ENCODE measurements around the gene WWC1.
"Not testable (repeated sequence)": the region's sequence is repeated elsewhere in the genome, so short reads cannot be mapped to it uniquely, and the experiment has no call there.

WWC1 gene

DNA sequence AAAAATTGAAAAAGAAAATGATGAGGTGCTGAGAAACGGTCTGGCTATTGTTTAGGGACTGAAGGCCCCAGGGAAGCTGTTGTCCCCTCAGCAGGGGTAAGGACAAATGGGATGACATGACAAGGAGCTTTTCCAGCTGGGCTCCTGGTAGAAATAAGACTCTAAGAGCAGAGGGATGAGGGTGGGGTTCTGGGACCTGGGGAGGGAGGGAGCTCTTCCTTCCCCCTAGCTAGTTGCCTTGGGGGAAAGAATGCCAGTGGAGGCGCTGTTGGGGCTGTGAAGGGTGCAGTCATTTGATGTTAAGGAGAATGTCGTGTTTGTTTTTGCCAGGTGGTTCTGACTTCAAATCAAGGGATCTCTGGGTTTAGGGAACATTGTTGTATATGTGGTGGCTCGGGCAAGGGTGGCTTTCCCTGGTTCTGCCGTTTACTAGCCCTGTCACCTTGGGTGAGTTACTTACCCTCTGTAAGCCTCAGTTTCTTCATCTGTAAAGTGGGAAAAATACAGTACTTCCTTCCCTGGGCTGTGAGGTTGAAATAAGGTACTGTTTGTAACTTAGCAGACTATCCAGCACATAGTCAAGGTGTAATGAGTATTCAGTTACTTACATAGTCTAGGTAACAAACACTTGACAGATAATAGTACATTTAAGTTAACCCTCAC lies 47.8 kb downstream of the WWC1 start:
- no peak for DNase-seq

DNA sequence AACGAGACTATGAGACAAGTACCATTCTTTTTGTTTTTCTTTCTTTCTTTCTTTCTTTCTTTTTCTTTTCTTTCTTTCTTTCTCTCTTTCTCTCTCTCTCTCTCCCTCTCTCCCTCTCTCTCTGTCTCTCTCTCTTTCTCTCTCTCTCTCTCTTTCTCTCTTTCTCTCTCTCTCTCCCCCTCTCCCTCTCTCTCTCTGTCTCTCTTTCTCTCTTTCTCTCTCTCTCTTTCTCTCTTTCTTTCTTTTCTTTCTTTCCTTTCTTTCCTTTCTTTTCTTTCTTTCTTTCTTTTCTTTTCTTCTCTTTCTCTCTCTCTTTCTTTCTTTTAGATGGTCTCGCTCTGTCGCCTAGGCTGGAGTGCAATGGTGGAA lies 48.3 kb downstream of the WWC1 start:
- not testable (repeated sequence) for DNase-seq

DNA sequence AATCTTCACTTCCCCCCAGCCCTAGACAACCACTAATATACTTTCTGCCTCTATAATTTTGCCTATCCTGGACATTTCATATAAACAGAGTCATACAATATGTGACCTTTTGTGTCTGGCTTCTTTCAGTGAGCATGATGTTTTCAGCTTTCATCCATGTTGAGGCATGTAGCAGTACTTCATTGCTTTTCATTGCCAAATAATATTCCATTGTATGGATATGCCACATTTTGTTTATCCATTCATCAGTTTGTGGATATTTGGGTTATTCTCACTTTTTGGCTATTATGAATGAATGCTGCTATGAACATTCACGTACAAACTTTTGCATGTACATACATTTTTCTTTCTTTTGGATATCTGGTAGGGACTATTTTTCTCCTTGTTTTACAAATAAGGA lies 49.0 kb downstream of the WWC1 start:
- DNase-seq, result no peak

DNA sequence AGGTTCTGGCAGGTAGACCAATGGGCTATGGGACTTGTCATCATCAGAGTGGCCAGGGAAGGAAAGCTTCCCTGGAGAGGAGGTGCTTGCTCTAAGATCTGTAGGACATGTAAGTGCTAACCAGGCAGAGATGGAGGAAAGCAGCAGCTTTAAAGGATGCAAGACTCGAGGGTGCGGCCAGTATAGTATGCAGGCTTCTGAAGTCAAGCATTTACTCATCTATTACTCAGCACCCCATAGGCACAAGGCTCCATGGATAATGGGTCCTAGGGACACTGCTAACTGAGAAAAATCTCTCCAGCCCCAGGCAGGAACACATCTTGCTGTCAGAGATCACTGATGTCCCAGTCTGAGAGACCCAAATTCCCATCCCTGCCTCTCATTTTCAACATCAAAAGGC lies 49.7 kb downstream of the WWC1 start:
- no peak for DNase-seq

DNA sequence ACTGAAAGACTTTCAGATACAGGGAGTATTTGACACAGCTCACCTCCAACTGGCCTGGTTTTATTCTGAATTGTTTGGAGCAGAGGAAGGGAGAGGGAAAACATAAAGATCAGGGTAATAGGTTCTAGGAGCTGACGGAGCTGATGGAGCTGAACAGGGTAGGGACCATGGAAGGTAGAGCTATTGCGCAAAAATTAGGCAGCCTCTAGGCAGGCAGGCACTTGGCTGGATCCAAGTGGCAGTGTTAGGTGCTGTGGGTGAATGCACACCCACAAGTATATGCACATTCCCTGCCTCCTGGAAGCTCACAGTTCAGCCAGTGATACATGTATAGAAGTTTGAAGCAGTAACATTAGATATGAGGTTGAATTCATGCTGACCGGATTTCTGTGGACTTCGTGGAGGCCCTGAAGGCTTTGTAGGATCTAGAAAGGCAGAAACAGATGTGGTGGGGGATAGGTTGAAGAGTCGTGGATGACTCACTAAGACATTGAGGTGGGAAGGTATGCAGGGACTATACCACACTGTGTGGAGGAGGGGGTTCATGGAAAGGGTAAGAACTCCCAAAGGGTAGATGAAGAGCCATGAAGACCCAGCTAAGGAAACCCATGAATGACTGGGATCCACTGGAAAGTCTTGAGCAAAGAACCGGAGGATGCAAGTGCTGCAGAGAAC lies 50.8 kb downstream of the WWC1 start:
- no peak for DNase-seq

DNA sequence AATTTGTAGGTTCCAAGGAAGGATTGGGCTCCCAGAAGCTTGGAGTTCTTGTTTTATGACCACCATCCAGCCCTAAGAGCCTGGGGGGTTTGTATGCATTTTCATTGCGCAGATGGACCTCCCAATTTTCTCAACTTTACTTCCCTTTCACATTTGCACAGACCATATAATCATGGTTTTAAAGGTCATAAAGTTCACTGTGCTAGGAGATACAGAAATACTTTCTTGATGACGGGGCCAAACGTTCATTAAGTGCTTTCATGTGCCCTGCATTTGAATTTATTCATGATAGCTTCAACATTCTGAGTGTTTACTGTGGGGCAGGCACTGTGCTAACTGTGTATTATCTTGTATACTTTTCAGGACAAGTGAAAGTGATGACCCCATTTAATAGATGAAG lies 51.5 kb downstream of the WWC1 start:
- DNase-seq, result no peak

DNA sequence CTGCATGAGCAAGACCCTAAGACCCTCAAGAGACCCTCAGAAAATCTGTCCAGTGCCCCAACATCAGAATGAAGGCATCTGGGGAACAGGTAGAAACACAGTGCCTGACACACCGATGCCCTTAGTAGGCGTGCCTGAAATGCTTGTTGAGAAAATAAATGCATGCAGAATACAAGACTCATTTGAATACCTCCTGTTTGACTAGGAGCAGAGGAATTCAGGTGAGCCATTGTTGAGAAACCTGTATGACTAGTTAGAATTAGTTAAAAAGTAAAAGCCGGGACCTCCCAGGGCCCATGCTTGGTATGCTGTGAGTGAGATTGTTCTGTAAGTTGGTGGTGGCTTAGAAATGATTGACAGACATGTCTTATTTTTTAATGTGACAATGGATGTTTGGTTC lies 55.0 kb downstream of the WWC1 start:
- no peak for DNase-seq

DNA sequence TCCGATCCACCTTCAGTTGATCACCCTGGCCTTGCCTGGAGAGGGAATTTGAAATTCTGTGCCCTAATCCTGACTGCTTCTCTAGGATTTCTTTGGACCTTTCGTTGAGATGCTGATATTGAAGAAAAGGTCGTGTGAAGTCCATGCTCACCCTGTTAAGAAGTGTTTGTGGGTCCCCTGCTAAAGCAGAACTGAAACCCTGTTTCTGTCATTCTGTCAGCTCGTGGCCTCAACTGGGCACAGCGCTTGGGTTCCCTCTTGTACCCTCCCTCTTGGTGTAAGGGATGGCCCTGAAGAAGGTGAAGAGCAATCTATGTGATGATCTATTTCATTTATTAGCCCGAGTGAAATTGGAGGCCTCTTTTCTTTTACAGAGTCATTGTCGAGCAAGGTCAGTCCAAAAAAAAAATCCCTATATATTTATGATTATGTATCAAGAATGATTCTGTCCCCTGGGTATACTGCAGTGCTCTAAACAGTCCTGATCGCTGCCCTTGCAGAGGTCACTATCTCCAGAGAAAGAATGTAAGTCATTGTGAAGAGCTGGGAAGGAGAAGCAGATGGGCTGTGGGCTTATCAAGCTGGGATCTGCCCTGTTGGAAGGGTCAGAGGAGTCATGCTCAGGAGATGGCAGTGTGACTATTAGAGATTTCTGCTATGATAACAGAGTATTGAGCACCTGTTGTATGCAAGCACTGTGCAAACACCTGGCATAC lies 56.1 kb downstream of the WWC1 start:
- no peak for DNase-seq

DNA sequence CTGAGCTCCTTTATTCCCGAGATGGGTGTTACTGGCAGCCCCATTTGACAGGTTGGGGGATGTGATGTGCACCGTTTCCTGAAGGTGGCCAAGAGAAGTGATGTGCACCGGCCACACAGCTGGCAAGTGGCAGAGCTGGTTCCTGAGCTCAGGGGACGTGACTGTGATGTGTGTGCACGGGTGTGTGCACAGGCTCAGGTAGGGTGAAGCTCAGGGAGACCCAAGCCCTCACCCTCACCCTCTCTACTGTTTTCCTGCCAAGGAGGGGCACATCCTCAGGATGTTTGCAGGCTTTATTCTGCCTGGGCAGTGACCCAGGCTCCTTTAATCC lies 56.6 kb downstream of the WWC1 start:
- DNase-seq, result no peak

DNA sequence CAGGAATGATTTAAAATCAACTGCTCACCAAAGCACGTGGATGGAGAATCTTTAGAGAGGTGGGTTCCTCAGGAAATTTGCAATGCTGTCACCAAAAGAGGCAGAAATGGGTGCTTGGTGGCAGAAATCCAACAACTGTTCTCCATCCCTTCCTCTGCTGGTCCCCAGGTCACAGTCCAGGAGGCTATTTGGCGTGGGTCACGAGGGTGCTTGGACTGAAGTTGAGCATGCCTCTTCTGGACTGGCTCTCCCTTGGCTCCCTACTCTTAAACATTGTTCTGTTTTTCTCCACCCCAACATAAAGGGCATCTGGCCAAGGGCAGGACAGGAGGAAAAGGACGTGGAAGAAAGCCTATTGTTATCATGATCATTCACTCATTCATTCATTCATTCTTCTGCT lies 58.9 kb downstream of the WWC1 start:
- DNase-seq, result no peak

DNA sequence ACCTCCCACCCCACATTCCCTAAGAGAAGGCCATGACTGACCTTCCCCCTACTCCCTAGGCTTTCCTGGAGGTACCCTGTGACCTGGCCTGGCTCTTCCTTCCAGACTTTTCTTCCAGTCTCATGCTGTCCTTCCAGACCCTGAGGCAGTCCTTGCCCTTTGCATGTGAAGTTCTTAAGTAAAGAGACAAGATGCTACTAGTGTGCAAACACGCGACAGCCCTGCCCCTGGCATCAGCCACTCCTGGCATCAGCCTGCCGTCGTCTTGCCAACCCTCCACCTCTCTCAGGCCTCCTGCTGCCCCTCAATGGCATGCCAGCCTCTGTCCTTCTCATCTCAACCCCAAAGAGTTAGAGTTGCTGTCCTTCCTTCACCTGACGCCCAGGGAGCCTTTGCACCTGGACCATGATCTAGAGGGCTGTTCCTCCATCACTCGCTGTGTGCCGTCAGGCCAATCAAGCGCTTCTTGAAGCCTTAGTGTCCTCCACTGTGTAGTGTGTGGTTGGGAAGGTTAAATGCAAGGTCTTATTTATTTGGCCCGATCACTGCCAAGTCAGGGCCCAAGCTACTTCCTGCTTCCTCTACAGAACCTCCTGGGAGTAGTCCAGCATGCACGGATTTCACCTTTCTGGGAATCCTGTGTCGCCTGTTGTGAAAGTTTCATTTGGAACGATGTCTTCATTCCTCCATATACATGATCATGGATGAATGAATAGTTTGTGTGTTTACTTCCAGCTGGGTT lies 61.9 kb downstream of the WWC1 start:
- no peak for DNase-seq

DNA sequence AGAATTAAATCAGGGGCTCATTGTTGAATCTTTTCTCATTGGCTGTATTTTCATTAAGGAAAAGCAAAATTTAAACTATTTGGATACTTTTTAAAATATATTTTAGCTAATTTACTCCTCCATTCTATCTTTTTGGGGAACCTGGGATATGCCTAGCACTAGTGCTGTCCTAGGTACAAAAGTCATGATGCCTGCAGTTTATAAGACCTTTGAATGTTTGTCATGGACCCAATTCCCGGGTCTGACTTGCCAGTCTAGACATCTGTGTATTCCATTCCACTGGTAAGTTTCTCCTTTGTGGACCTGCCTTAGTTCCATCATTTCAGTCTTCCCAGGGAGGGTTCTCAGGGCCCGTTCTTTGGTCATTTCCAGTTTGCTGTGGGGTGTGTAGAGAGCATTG lies 63.0 kb downstream of the WWC1 start:
- no peak for DNase-seq

DNA sequence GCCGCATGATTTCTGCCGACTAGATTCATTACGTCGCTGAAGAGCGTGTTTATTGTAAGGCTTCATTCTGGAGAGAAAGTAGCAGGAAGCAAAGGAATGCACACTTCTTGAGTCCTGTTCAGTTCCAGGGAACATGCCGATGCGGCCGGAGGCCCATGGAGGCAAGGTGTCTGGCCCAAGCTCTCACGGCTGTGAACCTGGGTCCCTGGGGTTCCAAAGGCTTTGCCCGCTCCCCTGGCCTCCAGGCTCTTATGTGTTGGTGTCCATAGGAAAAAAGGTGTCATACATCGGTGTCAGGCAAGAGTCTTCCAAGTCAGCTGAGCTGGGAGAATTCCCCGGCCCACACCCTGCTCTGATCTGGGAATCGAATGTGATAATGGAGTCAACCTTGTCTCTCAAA lies 64.7 kb downstream of the WWC1 start:
- no peak for DNase-seq

DNA sequence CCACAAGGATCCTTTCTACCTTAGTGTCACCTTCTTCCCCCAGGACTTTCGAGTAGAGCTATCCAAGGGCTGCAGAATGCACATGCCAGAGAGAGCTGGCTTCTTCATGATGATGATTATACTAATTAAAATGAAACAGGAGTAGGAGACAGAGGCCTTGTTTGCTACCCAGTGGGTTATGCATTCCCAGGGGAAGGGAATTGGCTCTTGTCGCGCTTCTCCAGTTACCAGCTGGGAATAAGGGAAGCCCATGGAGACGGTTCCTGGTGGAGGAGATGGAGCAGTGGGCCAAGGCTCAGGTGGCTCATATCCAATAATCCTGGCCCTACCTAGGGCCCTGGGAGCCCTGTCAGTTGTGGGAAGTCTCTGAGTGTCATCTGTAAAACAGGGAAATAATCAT lies 65.1 kb downstream of the WWC1 start:
- no peak for DNase-seq

DNA sequence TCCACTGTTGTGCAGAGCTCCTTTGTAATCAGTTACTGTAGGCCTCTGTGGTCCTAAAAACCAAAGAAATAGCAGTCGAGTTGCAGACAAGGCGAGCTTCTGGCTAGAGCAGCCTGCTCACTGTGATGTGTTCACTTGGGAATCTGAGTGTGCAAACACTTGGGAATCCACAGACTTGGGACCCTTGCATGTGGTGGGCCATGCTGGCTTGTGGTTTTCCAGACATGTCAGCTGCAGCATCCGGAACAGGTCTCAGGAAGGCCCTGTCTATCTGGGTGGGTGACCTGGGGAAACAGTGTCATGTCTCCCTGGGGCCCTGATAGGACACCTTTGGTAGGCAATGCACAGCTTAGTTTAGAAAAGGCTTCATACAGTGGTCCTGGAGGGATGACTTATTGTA lies 66.4 kb downstream of the WWC1 start:
- no peak for DNase-seq

DNA sequence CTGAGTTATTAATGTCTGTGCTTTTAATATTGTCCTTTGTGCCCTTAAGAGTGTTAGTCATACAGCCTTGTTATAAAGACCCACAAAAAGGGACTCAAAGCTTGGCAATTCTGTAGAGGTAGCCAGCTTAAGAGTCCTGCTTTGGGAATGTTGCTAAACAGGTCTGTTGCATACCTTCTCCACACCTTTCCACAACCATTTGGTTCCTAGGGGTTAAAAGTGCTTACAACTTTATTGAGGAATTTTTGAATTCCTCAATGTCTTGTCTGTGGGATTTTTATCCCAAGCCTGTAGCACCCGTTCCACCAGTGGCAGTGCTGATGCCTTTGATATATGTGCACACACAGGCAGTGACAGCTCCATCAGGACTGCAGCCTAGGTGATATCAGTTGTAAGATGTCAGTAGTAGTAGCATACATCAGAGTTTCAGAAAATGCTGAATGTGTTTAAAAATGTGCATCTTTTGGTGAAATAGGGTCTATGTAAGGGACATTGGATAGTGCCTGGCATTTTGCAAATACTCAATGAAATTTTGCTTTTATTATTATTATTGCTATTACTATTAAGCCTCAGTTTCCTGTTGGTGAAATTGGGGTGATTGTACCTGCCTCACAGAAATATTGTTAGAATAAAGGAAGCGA lies 68.5 kb downstream of the WWC1 start:
- DNase-seq, result no peak

DNA sequence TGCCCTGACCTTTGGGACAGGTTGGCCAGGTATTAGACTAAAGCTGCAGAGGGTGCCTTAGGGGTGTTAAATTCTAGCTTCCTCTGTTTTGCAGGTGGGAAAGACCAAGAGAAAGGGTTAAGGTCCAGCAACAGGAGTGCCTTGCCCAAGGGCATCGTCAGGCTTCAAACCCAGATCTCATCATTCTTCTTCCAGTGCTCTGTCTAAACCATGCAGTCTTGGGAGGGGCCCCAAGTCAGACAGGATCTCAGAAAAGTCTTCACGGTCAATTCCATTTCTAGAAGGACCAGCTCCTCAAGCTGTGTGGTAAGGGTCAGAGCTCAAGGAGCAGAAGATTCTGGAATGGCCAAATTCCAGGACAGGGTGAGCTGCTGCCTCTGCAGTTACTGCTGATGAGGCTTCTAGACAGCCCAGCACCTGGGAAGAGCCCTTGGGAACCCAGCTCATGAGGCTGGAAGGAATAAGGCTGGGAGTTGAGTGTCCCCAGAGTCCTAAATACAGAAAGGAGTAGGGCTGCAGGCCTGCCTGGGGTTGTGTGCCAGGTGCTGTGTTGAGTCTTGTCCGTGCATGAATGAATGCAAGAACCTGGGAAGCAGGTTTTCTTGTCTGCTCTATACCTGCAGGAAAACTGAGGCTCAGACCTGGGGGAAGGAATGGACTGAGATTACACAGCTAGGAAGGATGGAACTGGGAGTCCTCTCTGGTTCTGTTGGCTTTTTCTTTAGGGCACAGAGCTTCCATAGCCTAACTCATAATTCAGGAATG lies 69.3 kb downstream of the WWC1 start:
- DNase-seq, result no peak

DNA sequence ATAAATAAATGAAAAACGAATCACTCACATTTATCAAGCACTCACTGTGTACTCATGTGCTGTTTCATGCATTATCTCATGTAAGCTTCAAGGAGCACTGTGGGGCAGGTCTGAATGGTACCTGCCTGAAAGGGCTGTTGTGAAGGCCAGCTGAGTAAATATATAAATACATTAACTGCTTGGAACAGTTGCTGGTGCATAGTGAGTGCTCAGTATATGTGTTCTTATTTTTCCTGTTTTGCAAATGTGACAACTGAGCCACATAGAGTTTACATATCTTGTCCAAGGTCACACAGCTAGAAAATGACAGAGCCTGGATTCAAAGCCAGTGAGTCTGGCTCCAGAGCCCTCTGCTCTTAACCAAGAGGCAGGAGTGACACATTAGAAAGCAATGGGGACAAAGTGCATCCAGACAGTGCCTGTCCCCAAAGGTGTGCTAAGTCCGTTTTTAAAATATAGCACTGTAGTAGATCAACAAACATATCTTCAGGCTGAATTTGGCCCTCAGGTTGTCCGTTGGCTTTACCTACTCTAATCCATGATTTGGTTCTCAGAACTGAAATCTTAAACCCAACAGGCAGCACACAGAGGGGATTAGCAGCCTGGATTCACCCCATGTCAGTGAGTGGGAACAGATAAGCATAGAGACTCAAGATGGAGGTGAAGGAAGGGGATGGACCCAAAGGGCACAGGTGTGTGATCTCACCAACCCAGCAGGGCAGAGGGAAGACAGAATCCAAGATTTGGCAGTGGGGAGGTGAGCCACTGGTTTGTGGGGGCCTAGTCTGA lies 70.8 kb downstream of the WWC1 start:
- DNase-seq, result no peak

DNA sequence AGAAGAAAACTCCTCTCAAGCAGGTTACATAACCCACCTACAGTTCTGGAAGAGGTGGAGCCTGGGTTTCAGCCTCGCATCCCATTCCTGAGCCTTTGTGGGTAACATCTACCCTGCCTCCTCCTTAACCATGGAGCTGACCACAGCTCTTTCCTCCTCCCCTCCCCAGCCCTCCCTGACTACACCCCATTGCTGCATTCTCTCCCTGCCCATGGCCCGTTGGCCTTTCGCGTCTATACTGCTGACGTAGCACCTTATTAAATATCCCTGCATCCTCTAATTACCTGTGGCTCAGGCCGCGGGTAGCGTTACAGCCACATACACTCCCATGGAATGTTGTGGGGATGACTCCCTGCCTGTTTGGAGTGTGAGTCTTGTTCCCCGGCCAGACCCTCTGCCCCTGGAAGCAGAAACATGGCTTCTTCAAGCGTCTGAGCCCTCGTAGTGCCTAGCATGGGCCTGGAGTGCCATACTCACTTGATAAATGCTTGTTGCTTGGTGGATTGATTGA lies 72.8 kb downstream of the WWC1 start:
- no peak for DNase-seq

DNA sequence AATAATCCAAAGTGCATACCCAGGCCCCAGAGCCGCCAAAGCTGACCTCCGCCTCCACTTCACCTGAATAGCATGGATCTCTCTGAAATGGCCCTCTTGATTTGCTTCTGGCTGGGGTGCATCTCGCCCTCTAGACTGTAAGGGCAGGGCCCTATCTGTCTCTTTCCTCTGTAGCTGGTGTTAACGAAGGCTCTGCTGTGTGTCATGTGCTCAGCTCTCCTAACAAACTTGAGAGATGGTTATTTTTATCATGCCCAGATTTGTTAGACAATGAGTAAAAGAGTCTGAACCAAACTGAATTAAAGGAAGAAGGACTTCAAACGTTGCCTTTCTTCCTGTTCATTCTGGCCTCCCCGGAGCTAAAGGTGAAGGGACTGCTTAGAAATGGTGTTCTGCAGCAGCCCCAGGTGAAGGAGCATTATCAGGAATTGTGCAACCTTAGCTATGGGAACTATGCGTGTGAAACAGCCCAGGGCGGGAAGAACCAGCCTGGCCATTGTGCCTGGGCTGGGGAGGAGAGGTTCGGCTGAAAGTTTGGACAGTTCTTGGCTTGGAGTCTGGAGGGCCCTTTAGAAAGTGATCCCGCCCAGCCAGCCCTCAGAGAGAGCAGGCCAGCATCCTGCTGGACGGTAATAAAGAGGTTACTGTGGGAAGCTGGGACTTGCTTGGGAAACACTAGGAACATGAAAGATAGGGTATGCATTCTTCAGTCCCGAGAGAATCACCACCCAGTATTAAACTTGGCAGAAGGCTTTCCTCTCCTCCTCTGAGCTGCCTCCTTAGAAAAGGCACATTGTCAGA lies 73.5 kb downstream of the WWC1 start:
- DNase-seq, result no peak

All from CD4-positive, alpha-beta T cell treated with Interleukin-4 for 1 hour (primary cell).